Right lobe of liver (tissue), 6 donors: Measurements from ENCODE around the gene GTF2I. TPM values are rescaled to one million over a fixed set of nuclear protein-coding genes. Genes with fewer than 3 reads are reported as not detected.

ENCODE experiments used
- ATAC-seq, 4 donors: fragments of 200-7000 bp; cut with Tn5 transposase; one replicate each; pipeline ENCODE4 v1.9.1; 2020; ENCODE audit warnings: mild to moderate bottlenecking in 4 of 4, moderate library complexity in 4 of 4
- DNase-seq, 3 donors: peaks; one replicate each; pipeline ENCODE4 v3.0.0-alpha.2; 2020
- H3K27ac ChIP-seq, 3 donors: fragments of 200-600 bp; one replicate each; pipeline ENCODE4 v1.8.0; 2022
- H3K27me3 ChIP-seq, 2 donors: fragments of 200-600 bp; one replicate each; pipeline ENCODE4 v1.8.0; 2022
- H3K36me3 ChIP-seq, 4 donors: fragments of 200-600 bp; sonication (generic) in 1 of 4; one replicate each; pipeline versions ENCODE4 v1.5.1 to v1.8.0; 2017 to 2022; ENCODE audit warnings: control low read depth in 1 of 4
- H3K4me1 ChIP-seq, 4 donors: fragments of 200-600 bp; sonication (generic) in 1 of 4; one replicate each; pipeline versions ENCODE4 v1.5.1 to v1.8.0; 2017 to 2022; ENCODE audit warnings: control low read depth in 1 of 4
- H3K4me3 ChIP-seq, 3 donors: fragments of 200-600 bp; one replicate each; pipeline ENCODE4 v1.8.0; 2022
- H3K9me3 ChIP-seq, 4 donors: fragments of 200-600 bp; sonication (generic) in 1 of 4; one replicate each; pipeline versions ENCODE4 v1.5.1 to v1.8.0; 2017 to 2022; ENCODE audit warnings: control low read depth in 1 of 4
- POLR2A ChIP-seq: fragments of 450-650 bp; IDR thresholded peaks from one replicate; pipeline ENCODE4 v1.6.1; 2017; ENCODE audit warnings: antibody characterized with exemption, mild to moderate bottlenecking
- WGBS: methylation state at CpG from one replicate; pipeline ENCODE4 v1.1.6; 2018; ENCODE audit warnings: low coverage, low lambda C conversion rate; ENCODE audit not compliant: insufficient coverage; ENCODE audit errors: missing lambda C conversion rate; 5-methylcytosine and 5-hydroxymethylcytosine counted together
- intact Hi-C, 2 donors: fragments of 100-400 bp; cut with DNase I; formaldehyde crosslinking; loops; one replicate each; pipeline versions ENCODE4 v1.11.2 to v1.14.1; 2022
- total RNA-seq, 6 experiments: library from RNA; depleted of rRNA in 2 of 6; stranded (reverse); fragments of >200 nt in 2 of 6; fragmentation: NEBNext Ultra II Directional in 3 of 6; extraction: Animal tissue kit (Norgen Biotek cat#: 25700) in 3 of 6; gene quantifications; one replicate each; pipeline versions ENCODE4 v1.1.0 to v1.2.4, GENCODE V29; 2016 to 2023
- TF ChIP-seq, protein P1 (sequence below), 4 donors: fragments of 200-600 bp in 3 of 4; fragments of 450-650 bp in 1 of 4; IDR thresholded peaks; one replicate each; pipeline versions ENCODE4 v1.5.1 to v1.8.0; 2016 to 2022; ENCODE audit warnings: antibody characterized with exemption in 4 of 4, mild to moderate bottlenecking in 2 of 4
- donor health status: DM: no; HTN: yes; CAD: no.
- donor health status: DM: no; HTN: no; CAD: no.
- donor health status: DM: no; HTN: no; CAD: no.
- donor health status: DM: no; HTN: yes; CAD: no.
- donor health status: DM: no; HTN: yes; CAD: no.

Gene GTF2I
- total RNA-seq, 6 experiments from 2014 or later, result 59.0 to 116 (median 90.9) TPM

DNA sequence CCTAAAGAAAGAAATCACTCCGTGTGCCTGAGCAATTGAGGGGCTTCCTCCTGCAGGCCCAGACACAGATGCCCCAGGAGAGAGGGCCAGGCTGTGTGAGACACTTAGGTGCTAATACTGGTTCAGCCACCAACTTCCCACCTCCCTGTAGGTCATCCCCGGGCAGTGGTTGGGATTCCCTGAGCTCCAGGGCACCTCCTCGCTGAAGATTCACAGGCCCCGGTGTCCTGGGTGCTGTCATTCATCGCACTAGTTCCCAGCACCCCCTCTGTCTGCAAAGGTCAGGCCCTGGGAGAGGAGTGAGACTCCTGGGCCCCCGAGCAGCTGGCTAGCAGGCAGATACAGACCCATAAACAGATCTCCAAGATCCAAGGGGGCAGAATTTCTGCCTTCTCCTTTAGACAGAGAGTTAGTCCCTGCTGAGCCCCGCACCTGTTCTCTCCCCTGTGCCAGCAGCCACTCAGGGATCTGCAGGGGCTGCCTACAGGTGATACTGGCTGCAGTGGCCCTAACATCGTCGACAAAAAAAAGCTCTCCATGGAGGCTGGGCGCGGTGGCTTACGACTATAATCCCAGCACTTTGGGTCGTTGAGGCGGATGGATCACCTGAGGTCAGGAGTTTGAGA, 38.2 kb upstream of the GTF2I start:
- Histone ChIP-seq H3K4me3 (no peak overlapping the region), H3K27me3 (no peaks in the 10 kb centered on the region), H3K27ac (no peak overlapping the region), H3K4me1 (no peaks in the 10 kb centered on the region), H3K9me3 (no peaks in the 10 kb centered on the region), H3K36me3 (no peaks in the 10 kb centered on the region)
- WGBS, result 91% methylated on average over 10 of the region's 14 CpGs
- ATAC-seq (no peak), DNase-seq (no peak)
- TF ChIP-seq POLR2A, result no peak
- TF ChIP-seq, protein P1, sequence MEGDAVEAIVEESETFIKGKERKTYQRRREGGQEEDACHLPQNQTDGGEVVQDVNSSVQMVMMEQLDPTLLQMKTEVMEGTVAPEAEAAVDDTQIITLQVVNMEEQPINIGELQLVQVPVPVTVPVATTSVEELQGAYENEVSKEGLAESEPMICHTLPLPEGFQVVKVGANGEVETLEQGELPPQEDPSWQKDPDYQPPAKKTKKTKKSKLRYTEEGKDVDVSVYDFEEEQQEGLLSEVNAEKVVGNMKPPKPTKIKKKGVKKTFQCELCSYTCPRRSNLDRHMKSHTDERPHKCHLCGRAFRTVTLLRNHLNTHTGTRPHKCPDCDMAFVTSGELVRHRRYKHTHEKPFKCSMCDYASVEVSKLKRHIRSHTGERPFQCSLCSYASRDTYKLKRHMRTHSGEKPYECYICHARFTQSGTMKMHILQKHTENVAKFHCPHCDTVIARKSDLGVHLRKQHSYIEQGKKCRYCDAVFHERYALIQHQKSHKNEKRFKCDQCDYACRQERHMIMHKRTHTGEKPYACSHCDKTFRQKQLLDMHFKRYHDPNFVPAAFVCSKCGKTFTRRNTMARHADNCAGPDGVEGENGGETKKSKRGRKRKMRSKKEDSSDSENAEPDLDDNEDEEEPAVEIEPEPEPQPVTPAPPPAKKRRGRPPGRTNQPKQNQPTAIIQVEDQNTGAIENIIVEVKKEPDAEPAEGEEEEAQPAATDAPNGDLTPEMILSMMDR (IDR thresholded peaks at IDR 0.05), result no peak
- intact Hi-C loops, result no loop called here

DNA sequence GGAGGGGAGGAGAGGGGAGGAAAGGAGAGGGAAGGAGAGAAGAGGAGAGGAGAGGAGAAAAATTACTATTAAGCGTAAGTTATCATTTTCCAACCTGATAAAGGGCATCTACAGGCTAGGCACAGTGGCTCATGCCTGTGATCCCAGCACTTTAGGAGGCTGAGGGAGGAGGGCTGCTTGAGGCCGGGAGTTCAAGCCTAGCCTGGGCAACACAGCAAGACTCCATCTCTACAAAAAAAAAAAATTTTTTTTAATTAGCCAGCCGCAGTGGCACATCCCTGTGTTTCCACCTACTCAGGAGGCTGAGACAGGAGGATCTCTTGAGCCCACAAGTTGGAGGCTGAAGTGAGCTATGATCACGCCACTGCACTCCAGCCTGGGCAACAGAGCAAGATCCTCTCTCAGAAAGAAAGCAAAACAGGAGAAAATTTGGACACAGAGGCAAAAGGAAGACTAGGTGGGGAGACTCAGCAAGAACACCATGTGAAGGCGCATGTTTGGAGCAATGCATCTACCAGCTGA, 35.2 kb upstream of the GTF2I start:
- no peak overlapping the region for H3K4me3 ChIP-seq
- no peak for DNase-seq
- TF ChIP-seq, protein P1 (IDR thresholded peaks at IDR 0.05), result no peak
- TF ChIP-seq POLR2A, result no peak
- H3K36me3 ChIP-seq, result no peaks in the 10 kb centered on the region
- 96% methylated on average over 4 of the region's 5 CpGs for WGBS
- H3K27me3 ChIP-seq, result no peaks in the 10 kb centered on the region
- peaks cover 0 to 14% (median 1%) of the 10 kb centered on the region in 4 donors for H3K4me1 ChIP-seq
- ATAC-seq, result no peak
- H3K27ac ChIP-seq, result no peak overlapping the region
- no peaks in the 10 kb centered on the region for H3K9me3 ChIP-seq
- intact Hi-C loops, result no loop called here

DNA sequence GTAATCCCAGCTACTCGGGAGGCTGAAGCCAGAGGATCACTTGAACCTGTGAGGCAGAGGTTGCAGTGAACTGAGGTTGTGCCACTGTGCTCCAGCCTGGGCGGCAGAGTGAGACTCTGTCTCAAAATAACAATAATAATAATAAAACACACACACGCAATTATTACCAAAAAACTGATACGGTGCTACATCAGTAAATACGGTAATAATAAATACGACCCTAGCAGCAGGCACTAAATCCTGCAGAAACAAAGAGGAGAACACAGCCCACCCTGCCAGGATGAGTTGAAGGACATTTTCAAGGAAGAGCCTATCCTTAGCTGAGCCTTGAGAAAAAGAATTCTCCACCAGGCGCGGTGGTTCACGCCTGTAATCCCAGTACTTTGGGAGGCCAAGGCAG, 34.4 kb upstream of the GTF2I start:
- Histone ChIP-seq H3K36me3 (no peaks in the 10 kb centered on the region), H3K9me3 (no peaks in the 10 kb centered on the region), H3K27ac (no peak overlapping the region), H3K4me1 (peaks cover 0 to 23% (median 4%) of the 10 kb centered on the region in 4 donors), H3K4me3 (no peak overlapping the region), H3K27me3 (no peaks in the 10 kb centered on the region)
- 79% methylated on average over 5 of the region's 9 CpGs for WGBS
- TF ChIP-seq POLR2A, result no peak
- TF ChIP-seq, protein P1 (IDR thresholded peaks at IDR 0.05), result no peak
- intact Hi-C loops, result no loop called here
- no peak for DNase-seq
- ATAC-seq, result no peak

DNA sequence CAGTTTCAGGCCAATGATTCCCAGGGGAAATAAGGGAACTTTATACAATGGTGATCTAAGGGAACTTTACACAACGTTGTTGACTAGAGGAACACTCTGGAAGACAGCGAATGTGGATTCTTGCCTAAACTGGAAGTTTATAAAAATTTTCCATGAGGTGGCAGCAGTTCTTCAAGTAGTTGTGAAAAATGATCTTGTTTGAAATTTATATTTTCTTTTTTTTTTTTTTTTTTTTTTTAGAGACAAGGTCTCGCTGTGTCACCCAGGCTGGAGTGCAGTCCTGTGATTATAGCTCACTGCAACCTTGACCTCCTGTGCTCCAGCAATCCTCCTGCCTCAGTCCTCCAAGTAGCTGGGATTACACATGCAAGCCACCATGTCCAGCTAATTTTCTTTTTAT, 32.1 kb upstream of the GTF2I start:
- ATAC-seq, result peak; percentile 50 to 82 (median 76)
- DNase-seq, result no peak
- H3K27ac ChIP-seq, result peak overlapping the region in 1 of 3 donors; percentile 25
- no peaks in the 10 kb centered on the region for H3K36me3 ChIP-seq
- no peaks in the 10 kb centered on the region for H3K9me3 ChIP-seq
- no peak overlapping the region for H3K4me3 ChIP-seq
- H3K4me1 ChIP-seq, result peaks cover 0 to 29% (median 4%) of the 10 kb centered on the region in 4 donors
- intact Hi-C loops, result no loop called here
- TF ChIP-seq, protein P1 (IDR thresholded peaks at IDR 0.05), result peak in 3 of 4 donors; percentile 26 to 35 (median 34)
- TF ChIP-seq POLR2A, result no peak
- WGBS, result 5% methylated on average over 3 of the region's 3 CpGs
- no peaks in the 10 kb centered on the region for H3K27me3 ChIP-seq
